Measurements from ENCODE around the gene CDH13. TPM values are rescaled to one million over a fixed set of nuclear protein-coding genes. Genes with fewer than 3 reads are reported as not detected.

Gene CDH13
- polyA plus RNA-seq, 3 donors = 1.0 to 7.7 (median 2.8) TPM

GRCh38 chr16:83389751-83390150, 763.0 kb downstream of the CDH13 start:
- 15 to 37% (median 23%) methylated on average over 3 of the region's 3 CpGs for WGBS, 3 donors
- H3K27ac ChIP-seq (ENCODE audit: low read depth, low read length) = no peak overlapping the region

DNA sequence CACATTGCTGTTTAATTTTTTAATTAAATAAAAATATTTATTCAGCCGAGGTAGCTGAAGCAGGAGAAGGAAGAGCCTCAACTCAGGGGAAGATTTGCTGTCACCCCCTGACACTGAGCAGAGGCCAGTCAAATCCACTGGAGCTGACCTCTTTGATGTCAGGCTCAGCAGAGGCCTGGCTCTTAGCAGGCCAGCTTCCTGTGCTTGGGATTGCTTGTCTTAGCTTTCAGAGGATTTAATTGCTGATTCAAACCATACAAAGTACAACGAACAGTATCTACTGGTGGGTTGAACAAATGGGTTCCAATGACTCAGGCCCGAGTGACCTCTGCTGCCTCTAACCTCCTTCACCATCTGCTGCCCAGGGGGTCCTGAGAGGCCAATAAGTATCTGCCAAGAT, 764.0 kb downstream of the CDH13 start:
- 35 to 37% (median 36%) methylated on average over 3 of the region's 3 CpGs for WGBS, 3 donors
- no peak overlapping the region for H3K27ac ChIP-seq (ENCODE audit: low read depth, low read length)

- WGBS, 3 donors = 75 to 83% (median 82%) methylated on average over 4 of the region's 4 CpGs
- H3K27ac ChIP-seq (ENCODE audit: low read depth, low read length) = no peak overlapping the region
Observed at GRCh38 chr16:83392743-83393142, 766.0 kb downstream of the CDH13 start.

GRCh38 chr16:83393196-83393981, 766.6 kb downstream of the CDH13 start:
- WGBS, 3 donors = 42 to 64% (median 53%) methylated on average over 6 of the region's 6 CpGs
- no peak overlapping the region for H3K27ac ChIP-seq (ENCODE audit: low read depth, low read length)

DNA sequence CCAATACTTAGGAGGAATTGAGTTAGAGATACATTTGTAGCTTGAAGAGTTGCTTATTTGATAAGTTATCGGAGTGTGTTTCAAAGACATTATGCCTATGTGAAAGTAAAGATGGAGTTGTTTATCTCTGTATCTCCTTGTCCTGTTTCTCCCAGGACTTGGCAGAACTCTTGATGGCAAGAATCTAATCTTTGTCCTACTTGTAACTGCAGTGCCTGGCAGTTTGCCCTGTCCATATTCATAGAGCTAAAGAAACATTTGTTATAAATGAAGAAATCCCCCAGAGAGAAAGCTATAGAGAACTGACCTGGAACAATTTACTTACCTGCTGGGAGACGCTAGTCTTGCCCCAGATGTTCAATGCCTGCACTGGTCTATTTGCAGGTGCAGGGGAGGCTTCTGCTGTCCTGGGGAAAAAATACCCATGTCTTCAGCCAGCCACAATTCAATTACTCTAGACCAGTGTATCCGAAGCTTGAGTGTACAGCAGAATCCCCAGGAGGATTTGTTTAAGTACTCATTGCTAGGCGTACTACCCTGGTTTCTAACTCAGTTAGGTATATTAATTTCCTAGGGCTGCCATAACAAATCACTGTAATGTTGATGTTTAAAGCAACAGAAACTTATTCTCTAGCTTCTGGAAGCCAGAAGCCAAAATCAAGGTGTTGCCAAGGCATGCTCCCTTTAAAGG, 771.0 kb downstream of the CDH13 start:
- 68 to 79% (median 75%) methylated on average over 4 of the region's 4 CpGs for WGBS, 3 donors
- H3K27ac ChIP-seq (ENCODE audit: low read depth, low read length) = no peak overlapping the region

DNA sequence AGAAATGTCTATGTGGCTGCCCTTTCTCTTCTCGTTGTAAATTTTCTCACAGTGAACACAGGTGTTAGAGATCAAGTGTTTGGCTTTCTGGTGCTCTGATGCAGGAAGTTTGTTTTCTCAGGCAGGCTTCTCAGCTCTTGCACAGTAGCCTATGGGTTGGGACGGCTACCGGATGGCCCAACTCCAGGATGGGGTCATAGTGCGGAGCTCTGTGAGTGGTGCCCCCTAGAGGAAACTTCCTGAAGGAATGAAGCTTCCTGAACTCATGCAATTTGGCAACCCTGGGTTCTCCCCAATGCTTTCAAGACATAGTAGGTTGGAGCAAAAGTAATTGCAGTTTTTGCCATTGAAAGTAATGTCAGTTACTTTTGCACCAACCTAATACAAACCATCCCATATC, 773.5 kb downstream of the CDH13 start:
- no peak overlapping the region for H3K27ac ChIP-seq (ENCODE audit: low read depth, low read length)
- WGBS, 3 donors = 40 to 52% (median 52%) methylated on average over 4 of the region's 4 CpGs

DNA sequence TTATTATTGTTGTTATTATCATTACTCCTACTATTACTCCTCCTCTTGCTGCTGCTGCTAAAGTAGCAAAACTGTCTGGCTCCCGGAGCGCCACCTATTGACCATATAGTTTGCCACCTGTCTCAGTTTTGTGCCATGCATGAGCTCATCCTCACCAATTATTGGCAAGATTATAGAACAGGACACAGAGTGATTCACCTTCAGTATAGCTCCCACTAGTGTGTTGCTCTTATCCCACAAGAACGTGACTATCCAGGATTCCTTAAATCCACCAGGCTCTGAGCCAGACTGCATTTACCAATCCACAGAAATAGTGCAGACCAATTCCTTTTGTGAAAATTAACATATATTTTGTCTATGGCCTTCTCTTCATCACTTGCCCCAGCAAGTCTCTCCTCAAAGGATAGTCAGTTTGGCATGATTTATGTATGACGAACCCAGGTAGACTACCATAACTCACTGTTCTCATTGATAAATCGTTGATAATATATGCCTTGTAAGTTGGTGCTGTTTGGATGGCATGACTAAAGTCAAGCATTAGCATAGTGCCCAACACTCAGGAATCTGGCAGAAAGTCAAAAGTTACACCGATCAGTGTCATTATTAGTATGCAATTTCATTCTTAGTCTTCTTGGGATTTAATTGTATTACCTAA, 775.5 kb downstream of the CDH13 start:
- 79 to 92% (median 89%) methylated on average over 6 of the region's 6 CpGs for WGBS, 3 donors
- H3K27ac ChIP-seq (ENCODE audit: low read depth, low read length) = no peak overlapping the region

GRCh38 chr16:83402967-83403366, 776.2 kb downstream of the CDH13 start:
- no peak overlapping the region for H3K27ac ChIP-seq (ENCODE audit: low read depth, low read length)
- WGBS, 3 donors = 52 to 54% (median 53%) methylated on average over 4 of the region's 4 CpGs

GRCh38 chr16:83403761-83404160, 777.0 kb downstream of the CDH13 start:
- H3K27ac ChIP-seq (ENCODE audit: low read depth, low read length) = no peak overlapping the region
- WGBS, 3 donors = 62 to 83% (median 74%) methylated on average over 2 of the region's 2 CpGs

DNA sequence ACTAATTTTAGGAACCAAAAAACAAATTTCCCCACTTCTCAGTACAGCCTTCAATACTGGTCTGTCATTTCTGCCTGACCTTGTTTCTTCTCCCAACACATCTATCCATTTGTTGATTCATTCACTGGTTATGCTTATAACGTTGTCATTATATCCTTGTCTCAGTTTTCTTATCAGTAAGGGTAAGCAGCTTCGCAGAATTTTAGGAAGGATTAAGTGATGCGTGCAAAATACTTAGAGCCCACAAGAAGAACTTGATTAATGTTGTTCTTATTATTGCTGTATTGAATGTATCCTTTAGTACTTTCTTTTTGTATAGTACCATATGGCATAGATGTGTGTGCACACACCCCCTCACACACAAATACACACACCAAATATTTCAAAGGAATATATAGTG, 777.5 kb downstream of the CDH13 start:
- WGBS, 3 donors = 62 to 82% (median 75%) methylated on average over 3 of the region's 3 CpGs
- no peak overlapping the region for H3K27ac ChIP-seq (ENCODE audit: low read depth, low read length)

- H3K27ac ChIP-seq (ENCODE audit: low read depth, low read length) = no peak overlapping the region
- 61 to 88% (median 79%) methylated on average over 5 of the region's 5 CpGs for WGBS, 3 donors
Observed at GRCh38 chr16:83407928-83408327, 781.2 kb downstream of the CDH13 start.

DNA sequence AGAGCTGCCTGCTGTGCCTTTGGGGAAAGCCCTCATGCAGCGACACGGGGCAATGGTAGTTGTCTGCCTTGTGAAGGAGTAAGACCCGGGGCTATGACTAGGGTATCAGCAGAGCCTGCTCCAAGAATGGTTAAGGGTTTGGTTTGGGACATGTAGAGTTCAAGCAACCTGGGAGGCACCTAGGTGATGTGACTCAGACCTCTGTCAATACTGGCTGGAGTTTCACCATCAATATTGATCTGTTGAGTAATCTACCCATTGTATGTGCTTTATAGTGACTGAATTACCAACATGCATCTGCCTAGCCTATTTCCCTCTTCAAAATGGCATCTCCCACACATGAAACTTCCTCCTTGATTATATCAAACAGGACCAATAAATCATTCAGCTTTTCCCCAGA, 782.6 kb downstream of the CDH13 start:
- WGBS, 3 donors = 81 to 90% (median 88%) methylated on average over 3 of the region's 3 CpGs
- H3K27ac ChIP-seq (ENCODE audit: low read depth, low read length) = no peak overlapping the region

DNA sequence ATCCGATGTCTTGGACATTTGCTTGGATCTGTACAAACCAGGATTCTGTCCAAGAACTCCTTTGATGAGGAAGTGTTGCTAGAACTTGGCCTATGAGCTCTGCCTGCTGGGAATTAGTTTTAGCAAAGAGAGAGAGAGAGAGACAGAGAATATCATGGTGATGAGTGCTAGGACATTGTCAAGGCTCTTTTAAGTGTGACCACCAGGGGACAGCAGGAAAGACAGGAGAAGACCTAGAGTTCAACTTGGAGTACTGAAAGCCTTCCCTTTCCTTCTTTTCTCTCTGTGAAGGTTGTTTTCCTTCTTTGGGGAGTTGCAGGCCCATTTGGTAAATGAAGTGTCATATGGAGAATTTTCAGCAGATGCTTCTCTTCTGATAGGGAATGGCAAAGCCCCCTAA, 791.8 kb downstream of the CDH13 start:
- H3K27ac ChIP-seq (ENCODE audit: low read depth, low read length) = no peak overlapping the region
- WGBS, 3 donors = 74 to 82% (median 77%) methylated on average over 1 of the region's 1 CpG

GRCh38 chr16:83420206-83420760, 793.5 kb downstream of the CDH13 start:
- 68 to 73% (median 70%) methylated on average over 9 of the region's 9 CpGs for WGBS, 3 donors

DNA sequence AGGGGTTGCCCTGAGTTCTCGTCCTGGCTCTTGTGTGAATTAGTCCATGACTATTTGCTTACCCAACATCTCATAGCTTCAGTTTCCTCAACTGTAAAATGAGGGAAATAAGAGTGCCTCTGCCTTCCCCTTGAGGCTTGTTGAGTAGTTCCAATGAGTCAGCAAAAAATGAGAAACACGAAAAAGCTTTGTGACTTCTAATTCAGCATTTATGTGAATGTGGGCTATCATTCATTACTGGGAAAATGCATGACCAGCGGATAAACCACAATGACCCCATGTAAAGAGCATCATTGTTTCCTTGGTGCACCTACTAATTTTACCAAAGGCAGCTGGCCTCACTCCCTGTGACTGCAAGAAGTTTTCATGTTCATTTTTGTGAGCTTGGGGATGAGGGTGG, 806.4 kb downstream of the CDH13 start:
- H3K27ac ChIP-seq (ENCODE audit: low read depth, low read length) = no peak overlapping the region
- 57 to 69% (median 68%) methylated on average over 3 of the region's 3 CpGs for whole genome bisulfite sequencing, 3 donors

More at GRCh38 chr16:83420206-83420760, 793.5 kb downstream of the CDH13 start:
- no peak overlapping the region for H3K27ac ChIP-seq (ENCODE audit: low read depth, low read length)

GRCh38 chr16:83437036-83437435, 810.3 kb downstream of the CDH13 start:
- WGBS, 3 donors = 69 to 94% (median 91%) methylated on average over 7 of the region's 7 CpGs
- H3K27ac ChIP-seq (ENCODE audit: low read depth, low read length) = no peak overlapping the region

GRCh38 chr16:83438326-83438725, 811.6 kb downstream of the CDH13 start:
- WGBS, 3 donors = 74 to 82% (median 78%) methylated on average over 3 of the region's 3 CpGs
- H3K27ac ChIP-seq (ENCODE audit: low read depth, low read length) = no peak overlapping the region

DNA sequence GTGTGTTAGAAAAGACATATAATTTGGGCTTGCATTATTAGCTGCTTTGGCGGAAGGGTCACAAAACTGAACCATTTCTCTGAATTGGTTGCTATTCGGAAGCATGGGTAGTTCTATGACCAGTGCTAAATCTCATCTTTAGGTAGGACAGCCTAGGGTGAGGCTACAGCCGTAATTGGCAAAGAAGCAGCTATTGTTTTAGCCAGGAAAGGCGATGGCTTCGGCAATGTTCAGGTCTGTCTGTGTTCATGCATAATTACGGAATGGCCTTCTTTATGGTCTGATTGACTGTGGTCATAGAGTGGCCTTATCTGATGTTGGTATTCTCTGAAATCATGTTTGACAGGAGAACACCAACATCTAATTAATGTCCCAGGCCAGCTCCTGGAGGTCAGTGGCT, 812.6 kb downstream of the CDH13 start:
- H3K27ac ChIP-seq (ENCODE audit: low read depth, low read length) = no peak overlapping the region
- WGBS, 3 donors = 77 to 87% (median 80%) methylated on average over 6 of the region's 6 CpGs

GRCh38 chr16:83441517-83441916, 814.7 kb downstream of the CDH13 start:
- WGBS, 3 donors = 32 to 38% (median 34%) methylated on average over 4 of the region's 4 CpGs
- no peak overlapping the region for H3K27ac ChIP-seq (ENCODE audit: low read depth, low read length)
